ENCODE measurements around the gene SPTLC2. TPM values are rescaled to one million over a fixed set of nuclear protein-coding genes. Genes with fewer than 3 reads are reported as not detected.
A peak's percentile ranks its signal among the peaks of the same experiment; 100 is the strongest.

Gene SPTLC2
- total RNA-seq, 1 donor from 2014 or later, result 46.1 TPM

DNA sequence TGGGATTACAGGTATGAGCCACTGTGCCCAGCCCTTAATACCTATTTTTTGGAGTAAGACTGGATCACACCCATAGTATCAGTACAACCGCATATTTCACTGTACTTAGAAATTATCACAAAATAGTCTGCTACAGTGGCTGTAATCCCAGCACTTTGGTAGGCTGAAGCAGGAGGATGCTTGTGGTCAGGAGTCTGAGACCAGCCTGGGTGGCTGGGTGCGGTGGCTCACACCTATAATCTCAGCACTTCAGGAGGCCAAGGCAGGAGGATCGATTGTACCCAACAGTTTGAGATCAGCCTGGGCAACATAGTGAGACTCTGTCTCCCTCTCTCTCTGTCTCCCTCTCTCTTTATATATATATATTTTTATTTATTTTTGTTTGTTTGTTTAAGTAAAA, 5.9 kb downstream of the SPTLC2 start:
- ATAC-seq (no peak), DNase-seq (no peak)
- Histone ChIP-seq H3K27ac (no peak overlapping the region), H3K9me3 (no peaks in the 10 kb centered on the region), H3K4me3 (no peak overlapping the region), H3K4me1 (peaks cover 49% of the 10 kb centered on the region), H3K27me3 (ENCODE audit: low read depth) (no peaks in the 10 kb centered on the region), H3K36me3 (no peaks in the 10 kb centered on the region)
- intact Hi-C loops (cut with DNase I), result no loop called here
- TF ChIP-seq CTCF (IDR thresholded peaks at IDR 0.05), result no peak

DNA sequence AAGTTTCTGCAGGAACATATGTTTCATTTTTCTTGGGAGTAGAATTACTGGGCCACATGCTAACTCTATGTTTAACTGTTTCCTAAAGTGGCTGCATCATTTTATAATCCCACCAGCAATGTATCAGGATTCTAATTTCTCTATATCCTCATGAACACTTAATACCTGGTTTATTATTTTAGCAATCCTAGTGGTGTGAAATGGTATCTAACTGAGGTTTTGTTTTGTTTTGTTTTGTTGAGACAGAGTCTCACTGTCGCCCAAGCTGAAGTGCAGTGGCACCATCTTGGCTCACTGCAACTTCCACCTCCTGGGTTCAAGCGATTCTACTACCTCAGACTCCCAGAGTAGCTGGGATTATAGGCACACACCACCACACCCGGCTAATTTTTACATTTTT, 6.5 kb downstream of the SPTLC2 start:
- Histone ChIP-seq H3K4me1 (peaks cover 42% of the 10 kb centered on the region), H3K27me3 (ENCODE audit: low read depth) (no peaks in the 10 kb centered on the region), H3K27ac (no peak overlapping the region), H3K36me3 (no peaks in the 10 kb centered on the region), H3K9me3 (no peaks in the 10 kb centered on the region), H3K4me3 (no peak overlapping the region)
- intact Hi-C loops (cut with DNase I), result no loop called here
- DNase-seq (no peak), ATAC-seq (no peak)
- TF ChIP-seq CTCF (IDR thresholded peaks at IDR 0.05), result no peak

DNA sequence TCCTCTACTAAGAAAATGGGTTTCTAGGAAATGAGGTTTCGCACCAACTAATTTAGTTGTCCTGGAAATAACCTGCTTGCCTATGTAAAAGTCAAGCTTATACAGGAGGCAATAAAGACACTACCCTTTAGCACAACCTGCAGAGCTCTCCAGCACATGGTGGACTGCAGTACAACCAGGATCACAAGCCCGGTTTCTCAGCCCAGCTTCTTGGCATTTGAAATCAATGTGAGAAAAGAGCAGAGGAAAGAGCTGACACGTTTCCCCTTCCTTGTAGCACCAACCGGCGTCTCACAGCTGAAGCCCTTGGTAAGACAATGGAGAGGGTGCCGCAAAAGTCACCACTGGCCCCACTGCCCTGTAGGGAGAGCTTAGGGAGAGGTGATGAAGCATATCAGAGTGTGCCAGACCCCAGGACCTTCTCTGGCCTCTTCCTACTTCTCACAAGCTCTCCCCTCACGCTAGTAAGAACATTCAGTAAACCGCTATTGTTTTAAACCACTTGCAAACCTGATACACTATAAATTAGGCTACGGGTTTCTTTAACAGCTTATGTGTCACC, 8.6 kb downstream of the SPTLC2 start:
- TF ChIP-seq CTCF (IDR thresholded peaks at IDR 0.05), result no peak
- H3K27me3 ChIP-seq (ENCODE audit: low read depth), result no peaks in the 10 kb centered on the region
- H3K4me1 ChIP-seq, result peaks cover 39% of the 10 kb centered on the region
- intact Hi-C loops (cut with DNase I), result no loop called here
- H3K27ac ChIP-seq, result no peak overlapping the region
- no peaks in the 10 kb centered on the region for H3K9me3 ChIP-seq
- ATAC-seq (peak in 1 of 2 donors; percentile 23), DNase-seq (no peak)
- no peaks in the 10 kb centered on the region for H3K36me3 ChIP-seq
- H3K4me3 ChIP-seq, result no peak overlapping the region

GRCh38 chr14:77605392-77605972, 11.0 kb downstream of the SPTLC2 start:
- Histone ChIP-seq H3K36me3 (no peaks in the 10 kb centered on the region), H3K4me3 (no peak overlapping the region), H3K27ac (no peak overlapping the region), H3K27me3 (ENCODE audit: low read depth) (no peaks in the 10 kb centered on the region), H3K4me1 (peaks cover 30% of the 10 kb centered on the region), H3K9me3 (no peaks in the 10 kb centered on the region)
- no peak for TF ChIP-seq CTCF (IDR thresholded peaks at IDR 0.05)
- ATAC-seq (no peak), DNase-seq (no peak)
- intact Hi-C loops (cut with DNase I), result no loop called here

GRCh38 chr14:77603654-77604255, 12.7 kb downstream of the SPTLC2 start:
- Histone ChIP-seq H3K4me1 (peaks cover 45% of the 10 kb centered on the region), H3K9me3 (no peaks in the 10 kb centered on the region), H3K4me3 (no peak overlapping the region), H3K27me3 (ENCODE audit: low read depth) (no peaks in the 10 kb centered on the region), H3K27ac (no peak overlapping the region), H3K36me3 (no peaks in the 10 kb centered on the region)
- ATAC-seq (peak in 1 of 2 donors; percentile 51), DNase-seq (no peak)
- intact Hi-C loops (cut with DNase I), result no loop called here
- peak; percentile 21 for TF ChIP-seq CTCF (IDR thresholded peaks at IDR 0.05)

All from lower lobe of right lung (tissue), 2 donors.